Bronchus fibroblast of lung (primary cell): ENCODE measurements around the gene MAML1. TPM values are rescaled to one million over a fixed set of nuclear protein-coding genes. Genes with fewer than 3 reads are reported as not detected.

Experiments used
- total RNA-seq: library from RNA; depleted of rRNA; stranded (reverse); fragments of >200 nt; gene quantifications from 2 replicates; pipeline ENCODE4 v1.2.3, GENCODE V29; 2015

The MAML1 gene, protein sequence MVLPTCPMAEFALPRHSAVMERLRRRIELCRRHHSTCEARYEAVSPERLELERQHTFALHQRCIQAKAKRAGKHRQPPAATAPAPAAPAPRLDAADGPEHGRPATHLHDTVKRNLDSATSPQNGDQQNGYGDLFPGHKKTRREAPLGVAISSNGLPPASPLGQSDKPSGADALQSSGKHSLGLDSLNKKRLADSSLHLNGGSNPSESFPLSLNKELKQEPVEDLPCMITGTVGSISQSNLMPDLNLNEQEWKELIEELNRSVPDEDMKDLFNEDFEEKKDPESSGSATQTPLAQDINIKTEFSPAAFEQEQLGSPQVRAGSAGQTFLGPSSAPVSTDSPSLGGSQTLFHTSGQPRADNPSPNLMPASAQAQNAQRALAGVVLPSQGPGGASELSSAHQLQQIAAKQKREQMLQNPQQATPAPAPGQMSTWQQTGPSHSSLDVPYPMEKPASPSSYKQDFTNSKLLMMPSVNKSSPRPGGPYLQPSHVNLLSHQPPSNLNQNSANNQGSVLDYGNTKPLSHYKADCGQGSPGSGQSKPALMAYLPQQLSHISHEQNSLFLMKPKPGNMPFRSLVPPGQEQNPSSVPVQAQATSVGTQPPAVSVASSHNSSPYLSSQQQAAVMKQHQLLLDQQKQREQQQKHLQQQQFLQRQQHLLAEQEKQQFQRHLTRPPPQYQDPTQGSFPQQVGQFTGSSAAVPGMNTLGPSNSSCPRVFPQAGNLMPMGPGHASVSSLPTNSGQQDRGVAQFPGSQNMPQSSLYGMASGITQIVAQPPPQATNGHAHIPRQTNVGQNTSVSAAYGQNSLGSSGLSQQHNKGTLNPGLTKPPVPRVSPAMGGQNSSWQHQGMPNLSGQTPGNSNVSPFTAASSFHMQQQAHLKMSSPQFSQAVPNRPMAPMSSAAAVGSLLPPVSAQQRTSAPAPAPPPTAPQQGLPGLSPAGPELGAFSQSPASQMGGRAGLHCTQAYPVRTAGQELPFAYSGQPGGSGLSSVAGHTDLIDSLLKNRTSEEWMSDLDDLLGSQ
- total RNA-seq = 11.0 and 17.3 TPM in 2 replicates

DNA sequence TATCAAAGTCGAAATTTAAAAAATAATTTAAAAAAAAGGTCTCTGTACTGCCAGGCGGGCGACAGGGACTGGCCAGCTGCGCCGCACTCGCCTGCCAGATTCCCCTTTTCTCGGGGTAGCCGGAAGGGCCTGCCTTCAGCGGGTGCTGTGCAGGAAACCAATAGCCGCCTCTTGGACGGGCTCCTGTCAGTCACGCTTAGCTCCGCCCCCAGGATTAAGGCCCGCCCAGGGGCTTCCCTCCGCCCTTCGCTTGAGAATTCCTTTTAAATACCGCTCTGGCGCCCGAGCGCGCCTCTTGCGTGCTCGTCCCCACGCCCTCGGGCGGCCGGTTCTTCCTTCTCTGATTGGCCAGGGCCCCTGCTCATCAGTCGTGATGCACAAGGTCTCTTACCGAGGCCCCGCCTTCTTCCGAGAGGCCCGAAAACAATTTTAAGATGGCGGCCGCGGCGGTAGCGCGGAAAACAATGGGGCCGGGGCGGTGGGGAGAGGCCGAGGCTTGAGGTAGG is at the start of gene MAML1:
MAML1 (plus strand) TSS at position 411 of the 506 bp plus-strand sequence. CDS start 291 bp downstream, outside the sequence.

DNA sequence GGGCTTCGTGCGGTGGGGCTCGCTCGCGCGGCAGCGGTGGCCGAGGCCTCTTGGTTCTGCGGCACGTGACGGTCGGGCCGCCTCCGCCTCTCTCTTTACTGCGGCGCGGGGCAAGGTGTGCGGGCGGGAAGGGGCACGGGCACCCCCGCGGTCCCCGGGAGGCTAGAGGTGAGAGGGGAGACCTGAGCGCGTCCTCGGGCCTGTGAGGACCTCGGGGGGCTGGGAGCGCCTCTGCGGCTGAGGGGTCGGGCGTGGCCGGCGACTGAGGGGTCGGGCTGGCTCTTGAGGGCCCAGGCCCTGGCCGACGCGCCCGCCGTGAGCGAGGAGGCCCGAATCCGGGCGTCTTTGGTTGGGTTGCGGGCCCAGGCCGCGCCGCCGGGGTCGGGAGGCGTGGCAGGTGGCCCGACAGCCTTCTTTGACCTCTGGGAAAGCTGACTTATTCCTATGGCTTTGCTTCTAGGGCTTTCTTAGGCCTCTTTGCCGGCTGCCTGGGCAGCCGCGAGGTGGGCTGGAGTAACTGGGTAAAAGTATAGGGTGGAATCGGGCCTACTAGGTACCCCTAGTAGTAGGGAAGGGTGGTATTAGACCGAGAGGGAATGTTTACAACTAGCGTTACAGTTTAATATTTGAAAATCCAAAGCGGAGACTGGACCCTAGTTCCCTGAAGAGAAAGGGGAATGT is 33.5 kb upstream of the MAML1 start, which contains the start of gene CANX:
CANX (plus strand) TSS at position 33 of the 681 bp plus-strand sequence. CDS start 6,715 bp downstream, outside the sequence.

DNA sequence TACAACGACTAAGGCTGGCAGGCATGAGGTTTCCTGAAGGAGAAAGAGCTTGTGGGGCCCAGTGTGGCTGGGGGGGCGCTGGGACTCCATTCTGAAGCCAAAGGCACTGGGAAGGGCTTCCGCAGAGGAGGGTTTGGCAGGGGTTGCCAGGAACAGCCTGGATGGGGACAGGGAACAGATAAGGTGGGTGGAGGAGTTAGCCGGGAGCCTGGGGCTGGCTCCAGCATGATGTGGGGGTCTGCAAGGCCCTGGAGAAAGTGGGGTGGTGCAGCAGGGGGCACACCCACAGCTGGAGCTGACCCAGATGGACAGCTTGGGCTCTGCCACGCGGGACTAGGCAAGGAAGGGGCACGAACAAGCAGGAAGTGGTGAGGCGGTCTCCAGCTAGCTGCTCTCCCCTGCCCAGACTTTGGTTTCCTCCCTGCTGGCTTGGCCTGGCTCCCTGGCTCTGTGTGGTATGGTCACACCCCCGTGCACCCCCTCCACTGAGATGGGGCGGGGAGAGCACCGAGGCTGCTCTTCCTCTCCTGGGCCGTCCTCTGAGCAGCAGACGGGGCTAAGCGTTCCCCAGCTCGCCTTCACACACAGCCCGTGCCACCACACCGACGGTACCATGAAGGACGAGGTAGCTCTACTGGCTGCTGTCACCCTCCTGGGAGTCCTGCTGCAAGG is 61.0 kb downstream of the MAML1 start, which contains the start of gene LTC4S:
LTC4S (plus strand) TSS at position 519 of the 672 bp plus-strand sequence; CDS start at position 614, 95 bp downstream.

DNA sequence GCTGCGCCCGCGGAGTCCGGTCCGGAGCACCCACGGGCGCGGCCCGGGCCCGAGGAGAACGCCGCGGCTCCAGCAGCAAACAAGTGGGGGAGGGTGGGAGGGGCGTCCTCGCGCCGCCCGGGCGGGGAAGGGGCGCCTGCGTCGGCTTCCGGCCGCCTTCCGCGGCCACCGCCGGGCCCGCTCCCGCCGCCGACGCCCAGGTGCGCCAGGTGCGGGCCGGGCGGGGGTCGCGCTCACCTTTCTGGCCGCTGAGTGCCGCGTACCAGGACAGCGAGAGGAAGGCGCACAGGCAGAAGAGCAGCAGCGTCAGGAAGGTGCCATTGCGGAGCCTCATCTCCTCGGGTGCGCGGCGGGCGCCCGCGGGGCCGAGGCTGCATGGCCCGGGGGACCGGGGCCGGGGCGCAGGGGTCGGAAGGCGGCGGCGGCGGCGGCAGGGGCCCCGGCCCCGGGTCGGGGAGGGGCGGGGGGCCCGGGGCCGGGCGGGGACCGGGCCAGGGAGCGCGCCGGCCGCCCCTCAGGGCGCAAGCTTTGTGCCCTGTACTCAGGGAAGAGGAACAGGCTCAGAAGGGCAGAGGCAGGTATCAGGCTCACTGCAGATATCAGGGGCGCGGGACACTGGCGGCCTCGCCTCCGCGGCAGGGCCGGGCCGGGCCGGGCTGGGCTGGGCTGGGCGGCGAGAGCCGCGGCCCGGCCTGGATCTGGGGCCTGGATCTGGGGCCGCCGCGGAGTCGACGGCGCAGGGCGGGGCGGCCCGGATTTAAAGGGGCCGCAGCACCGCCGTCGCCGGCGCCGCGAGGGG is 73.8 kb downstream of the MAML1 start, which contains the start of gene MGAT4B:
MGAT4B (minus strand) TSS at position 617 of the 799 bp plus-strand sequence; CDS start at position 334, 283 bp downstream.

DNA sequence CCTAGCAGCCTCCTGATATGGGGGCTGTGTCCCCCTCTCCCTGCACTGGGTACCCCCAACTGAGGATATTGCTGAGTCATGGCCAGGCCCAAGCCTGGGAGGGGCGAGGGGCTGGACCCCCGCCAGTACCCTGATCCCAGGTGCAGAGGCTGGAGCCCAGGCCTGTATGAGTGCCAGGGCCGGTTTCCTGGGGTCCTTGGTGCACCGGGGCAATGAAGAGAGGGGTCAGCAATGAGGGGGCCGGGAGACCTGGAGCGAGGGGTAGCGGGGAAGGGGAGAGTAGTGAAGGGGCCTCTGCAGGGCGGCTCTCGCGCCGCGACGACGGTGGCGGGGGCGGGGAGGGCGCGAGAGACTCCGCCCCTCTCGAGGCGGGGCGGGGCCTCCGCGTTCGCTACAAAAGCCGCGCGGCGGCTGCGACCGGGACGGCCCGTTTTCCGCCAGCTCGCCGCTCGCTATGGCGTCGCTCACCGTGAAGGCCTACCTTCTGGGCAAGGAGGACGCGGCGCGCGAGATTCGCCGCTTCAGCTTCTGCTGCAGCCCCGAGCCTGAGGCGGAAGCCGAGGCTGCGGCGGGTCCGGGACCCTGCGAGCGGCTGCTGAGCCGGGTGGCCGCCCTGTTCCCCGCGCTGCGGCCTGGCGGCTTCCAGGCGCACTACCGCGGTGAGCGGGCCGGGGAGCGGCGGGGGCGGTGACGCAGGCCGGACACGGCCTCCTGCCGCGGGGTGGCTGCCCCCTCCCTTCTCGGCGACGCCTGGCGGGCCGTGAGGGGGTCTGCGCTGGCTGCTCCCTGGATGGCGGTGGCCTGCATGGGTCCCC is 88.1 kb downstream of the MAML1 start, which contains the start of gene SQSTM1:
SQSTM1 (plus strand) TSS at position 423 of the 815 bp plus-strand sequence; CDS start at position 455, 32 bp downstream.

Other genes starting within 250 kb of the MAML1 start
- 20.2 and 28.9 TPM in 2 replicates for gene RUFY1, start 182.3 kb upstream of the MAML1 start, total RNA-seq
- gene HNRNPH1, start 109.2 kb upstream of the MAML1 start, total RNA-seq = 307 and 331 TPM in 2 replicates
- not detected in 2 replicates for gene CBY3, start 51.8 kb upstream of the MAML1 start, total RNA-seq
- gene CANX, start 33.9 kb upstream of the MAML1 start, total RNA-seq = 209 and 245 TPM in 2 replicates
- 1.6 and 3.4 TPM in 2 replicates for gene LTC4S, start 61.2 kb downstream of the MAML1 start, total RNA-seq
- gene MGAT4B, start 74.0 kb downstream of the MAML1 start, total RNA-seq = 92.6 and 97.2 TPM in 2 replicates
- 149 and 160 TPM in 2 replicates for gene SQSTM1, start 88.1 kb downstream of the MAML1 start, total RNA-seq
- 10.6 and 18.0 TPM in 2 replicates for gene MRNIP, start 126.0 kb downstream of the MAML1 start, total RNA-seq
- 31.6 and 34.5 TPM in 2 replicates for gene TBC1D9B, start 175.1 kb downstream of the MAML1 start, total RNA-seq